HEK293 (cell line): Measurements from ENCODE around the gene ARSJ.

Source experiments
- CTCF ChIA-PET: fragments of 350-600 bp; formaldehyde crosslinking; extraction: SDS; loops from one replicate; lab custom pipeline; 2021; ENCODE audit warnings: antibody characterized with exemption; lab: Yijun Ruan, JAX
- POLR2A ChIA-PET: fragments of 300-600 bp; formaldehyde crosslinking; extraction: SDS; loops from one replicate; lab custom pipeline; 2020; ENCODE audit warnings: antibody characterized with exemption, inconsistent platforms; lab: Yijun Ruan, JAX
- H3K27ac ChIP-seq: fragments of 200-500 bp; sonication (Bioruptor generic); 2 replicates; pipeline ENCODE4 v1.5.1; 2014; ENCODE audit warnings: low read depth, low read length, control low read depth, inconsistent platforms; ENCODE audit errors: extremely low read depth
- H3K36me3 ChIP-seq, 2 experiments: fragments of 200-500 bp in 1 of 2; sonication (Bioruptor generic) in 1 of 2; 1 replicate in 1 of 2; 2 replicates in 1 of 2; pipeline ENCODE4 v1.5.1; 2014 to 2017; ENCODE audit warnings: inconsistent platforms in 2 of 2, low read length in 2 of 2; ENCODE audit not compliant: control insufficient read depth in 2 of 2, insufficient read depth in 1 of 2
- H3K4me1 ChIP-seq: fragments of 200-500 bp; sonication (Bioruptor generic); 2 replicates; pipeline ENCODE4 v1.5.1; 2014; ENCODE audit warnings: mild to moderate bottlenecking, low read length, inconsistent platforms; ENCODE audit not compliant: control insufficient read depth, insufficient read depth
- H3K4me3 ChIP-seq: 2 replicates; pipeline ENCODE4 v1.5.1; 2011; ENCODE audit warnings: low read depth, mild to moderate bottlenecking, control low read depth, low read length, moderate library complexity
- H3K9me3 ChIP-seq: fragments of 200-500 bp; sonication (Bioruptor generic); 2 replicates; pipeline ENCODE4 v1.5.1; 2014; ENCODE audit warnings: low read depth, low read length, inconsistent platforms; ENCODE audit not compliant: control insufficient read depth, insufficient read depth
- BCL11A ChIP-seq: fragments of 450-650 bp; formaldehyde crosslinking; IDR thresholded peaks from 2 replicates; pipeline ENCODE4 v1.5.1; 2016; ENCODE audit warnings: low read depth, missing biosample characterization, missing genetic modification characterization
- CTCF ChIP-seq: fragments of 450-650 bp; formaldehyde crosslinking; IDR thresholded peaks from 2 replicates; pipeline ENCODE4 v1.5.1; 2016; ENCODE audit warnings: missing biosample characterization, missing genetic modification characterization
- FEZF1 ChIP-seq: fragments of 450-650 bp; formaldehyde crosslinking; IDR thresholded peaks from 2 replicates; pipeline ENCODE4 v1.5.1; 2016; ENCODE audit warnings: missing biosample characterization, missing genetic modification characterization
- PRDM6 ChIP-seq: fragments of 450-650 bp; formaldehyde crosslinking; IDR thresholded peaks from 2 replicates; pipeline ENCODE4 v1.5.1; 2017; ENCODE audit warnings: missing biosample characterization, missing genetic modification characterization
- TCF7L2 ChIP-seq: IDR thresholded peaks from 2 replicates; pipeline ENCODE4 v1.6.1; 2011; ENCODE audit warnings: low read depth, mild to moderate bottlenecking, inconsistent platforms, low read length, moderate library complexity, borderline replicate concordance
- WT1 ChIP-seq: fragments of 450-650 bp; formaldehyde crosslinking; IDR thresholded peaks from 2 replicates; pipeline ENCODE4 v1.5.1; 2016; ENCODE audit warnings: missing biosample characterization, missing genetic modification characterization
- ZNF292 ChIP-seq: fragments of 450-650 bp; formaldehyde crosslinking; IDR thresholded peaks from 2 replicates; pipeline ENCODE4 v1.5.1; 2016; ENCODE audit warnings: low read depth, missing biosample characterization, missing genetic modification characterization, borderline replicate concordance
- ZNF398 ChIP-seq: fragments of 450-650 bp; formaldehyde crosslinking; IDR thresholded peaks from 2 replicates; pipeline ENCODE4 v1.5.1; 2017; ENCODE audit warnings: missing biosample characterization, missing genetic modification characterization
- ZNF544 ChIP-seq: fragments of 450-650 bp; formaldehyde crosslinking; IDR thresholded peaks from 2 replicates; pipeline ENCODE4 v1.5.0; 2017; ENCODE audit warnings: missing biosample characterization, missing genetic modification characterization
- ZNF548 ChIP-seq: fragments of 450-650 bp; formaldehyde crosslinking; IDR thresholded peaks from 2 replicates; pipeline ENCODE4 v1.5.1; 2016; ENCODE audit warnings: missing biosample characterization, missing genetic modification characterization
- ZNF555 ChIP-seq: fragments of 450-650 bp; formaldehyde crosslinking; conservative IDR thresholded peaks from 2 replicates; pipeline ENCODE4 v1.5.1; 2017; ENCODE audit warnings: missing biosample characterization, mild to moderate bottlenecking, missing genetic modification characterization, inconsistent platforms
- ZNF560 ChIP-seq: fragments of 450-650 bp; formaldehyde crosslinking; IDR thresholded peaks from 2 replicates; pipeline ENCODE4 v1.5.1; 2017; ENCODE audit warnings: missing biosample characterization, missing genetic modification characterization, borderline replicate concordance
- ZNF610 ChIP-seq: fragments of 450-650 bp; formaldehyde crosslinking; IDR thresholded peaks from 2 replicates; pipeline ENCODE4 v1.5.1; 2016; ENCODE audit warnings: missing biosample characterization, missing genetic modification characterization, borderline replicate concordance
- ZNF639 ChIP-seq: fragments of 450-650 bp; formaldehyde crosslinking; IDR thresholded peaks from 2 replicates; pipeline ENCODE4 v1.5.1; 2016; ENCODE audit warnings: missing biosample characterization, missing genetic modification characterization
- ZNF658 ChIP-seq: fragments of 450-650 bp; formaldehyde crosslinking; IDR thresholded peaks from 2 replicates; pipeline ENCODE4; 2016; ENCODE audit warnings: missing biosample characterization, missing genetic modification characterization
- ZNF747 ChIP-seq: fragments of 450-650 bp; formaldehyde crosslinking; IDR thresholded peaks from 2 replicates; pipeline ENCODE4 v1.5.1; 2016; ENCODE audit warnings: missing biosample characterization, missing genetic modification characterization
- ZNF776 ChIP-seq: fragments of 450-650 bp; formaldehyde crosslinking; IDR thresholded peaks from 2 replicates; pipeline ENCODE4 v1.5.0; 2017; ENCODE audit warnings: missing biosample characterization, missing genetic modification characterization, borderline replicate concordance
- ZNF777 ChIP-seq: fragments of 450-650 bp; formaldehyde crosslinking; IDR thresholded peaks from 2 replicates; pipeline ENCODE4 v1.5.1; 2017; ENCODE audit warnings: missing biosample characterization, missing genetic modification characterization, borderline replicate concordance
- ZXDB ChIP-seq: fragments of 450-650 bp; formaldehyde crosslinking; IDR thresholded peaks from 2 replicates; pipeline ENCODE4 v1.5.1; 2016; ENCODE audit warnings: missing biosample characterization, missing genetic modification characterization

The ARSJ gene

GRCh38 chr4:113873508-113873907, 105.9 kb downstream of the ARSJ start:
- no peak overlapping the region for H3K4me3 ChIP-seq
- H3K9me3 ChIP-seq, result no peaks in the 10 kb centered on the region
- H3K27ac ChIP-seq, result no peak overlapping the region
- CTCF ChIA-PET, result no interaction called here
- no peak for TF ChIP-seq ZNF658
- no peak for TF ChIP-seq CTCF (tag by site-specific recombination)
- TF ChIP-seq ZNF747 (tag by site-specific recombination), result no peak
- TF ChIP-seq ZXDB (tag by site-specific recombination), result no peak
- no peak for TF ChIP-seq ZNF610 (tag by site-specific recombination)
- no peak for TF ChIP-seq ZNF398 (tag by site-specific recombination)
- TF ChIP-seq, all 188 proteins: peak for 0
- Histone ChIP-seq H3K36me3 (no peaks in the 10 kb centered on the region), H3K4me1 (no peaks in the 10 kb centered on the region)
- POLR2A ChIA-PET, result interaction anchor here (0.7 kb wide), 2 partner anchors 23 to 78 kb away, joined by 3 to 7 read pairs; no protein-coding TSS in a partner anchor

- TF ChIP-seq ZNF292 (tag by site-specific recombination), result no peak
- no peak for TF ChIP-seq PRDM6
- no peak for TF ChIP-seq FEZF1 (tag by site-specific recombination)
- TF ChIP-seq WT1, result no peak
- no peak for TF ChIP-seq ZNF776 (tag by site-specific recombination)
- TF ChIP-seq TCF7L2, result no peak
- no peak for TF ChIP-seq ZNF548 (tag by site-specific recombination)
- no peak for TF ChIP-seq ZNF544 (tag by site-specific recombination)
- no peak for TF ChIP-seq BCL11A (tag by site-specific recombination)
- TF ChIP-seq ZNF777 (tag by site-specific recombination), result no peak
- no peak for TF ChIP-seq ZNF560
- no peak for TF ChIP-seq ZNF639 (tag by site-specific recombination)
- no peak for TF ChIP-seq ZNF555 (tag by site-specific recombination)
- TF ChIP-seq, all 188 proteins: peak for 0
- ChIA-PET CTCF (no interaction called here), POLR2A (no interaction called here)
- Histone ChIP-seq H3K9me3 (no peaks in the 10 kb centered on the region), H3K36me3 (no peaks in the 10 kb centered on the region), H3K4me3 (no peak overlapping the region), H3K4me1 (no peaks in the 10 kb centered on the region), H3K27ac (no peak overlapping the region)
Measured at GRCh38 chr4:113872426-113873260, 106.8 kb downstream of the ARSJ start.
